Measurements from ENCODE around the gene CACYBP. TPM values are rescaled to one million over a fixed set of nuclear protein-coding genes. Genes with fewer than 3 reads are reported as not detected.

Gene CACYBP
- total RNA-seq: 115 and 218 TPM in 2 replicates

DNA sequence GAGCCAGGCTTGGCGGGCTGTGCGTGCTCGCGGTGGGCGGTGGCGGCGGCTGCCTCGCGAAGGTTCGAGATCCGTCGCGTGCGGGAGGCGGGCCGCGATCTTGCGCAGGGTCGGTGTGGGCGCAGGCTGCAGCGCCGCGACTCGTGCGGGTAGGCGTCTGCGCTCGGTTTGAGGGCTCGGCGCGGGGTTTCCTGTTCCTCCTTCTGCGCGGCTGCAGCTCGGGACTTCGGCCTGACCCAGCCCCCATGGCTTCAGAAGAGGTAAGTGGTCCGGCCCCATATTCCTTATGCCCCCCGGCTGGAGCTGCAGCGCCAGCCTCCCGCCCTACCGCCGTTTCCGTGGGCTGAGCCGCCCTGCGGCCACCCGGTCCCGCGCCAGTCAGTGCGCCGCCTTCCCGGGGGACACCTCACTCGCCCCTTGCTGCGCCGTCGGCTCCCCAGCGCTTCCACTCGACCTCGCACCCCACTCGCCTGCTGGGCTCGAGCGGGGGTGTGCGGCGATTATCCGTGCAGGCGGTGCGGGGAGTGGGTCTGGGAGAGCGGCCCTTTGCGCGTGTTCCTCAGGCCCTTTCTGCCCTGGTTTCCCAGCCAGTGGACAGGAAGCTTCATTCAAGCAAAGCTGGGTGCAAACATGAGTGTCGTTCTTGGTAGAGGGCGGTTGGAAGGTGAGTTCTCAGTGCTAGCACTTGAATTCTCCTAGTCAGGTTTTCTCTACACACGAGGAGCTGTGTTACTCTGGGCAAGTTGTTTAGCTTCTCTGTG is at the start of gene CACYBP:
Gene CACYBP, plus strand, starts transcription at position 12 of the 761 bp plus-strand sequence. Its CDS starts 234 bp downstream, at position 246.
- DNase-seq (ENCODE audit: low read depth in 2 of 2): peak in 1 of 2 donors; percentile 40

- no peak for DNase-seq (ENCODE audit: low read depth in 2 of 2)
Measured at GRCh38 chr1:174953285-174954072, 46.3 kb upstream of the CACYBP start.

DNA sequence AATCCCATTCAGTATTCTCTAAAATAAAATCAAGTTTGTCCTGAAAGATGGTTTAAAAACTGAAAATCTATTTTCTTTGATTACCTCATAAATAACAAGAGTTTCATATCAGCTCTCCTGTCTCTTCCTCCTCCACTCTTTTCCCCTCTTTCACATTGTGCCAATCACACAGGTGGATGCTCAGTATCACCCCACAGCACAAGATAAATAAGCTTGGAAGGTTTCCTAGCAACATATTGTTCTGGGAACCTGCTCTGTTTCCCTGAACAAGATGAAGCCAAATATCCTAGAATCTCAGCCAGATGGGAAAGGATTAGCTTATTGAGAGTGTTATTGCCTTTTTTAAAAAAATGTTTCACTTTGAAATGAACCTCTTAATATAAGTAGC is 45.7 kb upstream of the CACYBP start:
- DNase-seq (ENCODE audit: low read depth in 2 of 2): peak; percentile 50 to 51

- peak in 1 of 2 donors; percentile 39 for DNase-seq (ENCODE audit: low read depth in 2 of 2)
Measured at GRCh38 chr1:174954671-174955669, 44.8 kb upstream of the CACYBP start.

DNA sequence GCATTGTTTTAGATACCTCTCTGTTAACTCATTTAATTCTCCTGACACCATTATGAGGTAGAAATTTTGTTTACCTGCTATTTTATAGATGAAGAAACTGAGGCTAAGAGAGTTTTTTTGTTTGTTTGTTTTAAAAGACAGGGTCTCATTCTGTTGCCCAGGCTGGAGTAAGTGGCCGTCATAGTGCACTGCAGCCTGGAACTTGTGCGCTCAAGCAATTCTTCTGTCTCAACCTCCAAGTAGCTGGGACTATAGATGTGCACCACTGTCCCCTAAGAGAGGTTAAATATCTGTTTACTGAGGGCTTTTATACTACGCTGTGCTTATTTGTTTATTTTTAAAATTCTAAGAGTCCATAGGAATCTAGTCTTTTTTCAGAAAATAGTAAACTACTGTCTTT is 43.7 kb upstream of the CACYBP start:
- no peak for DNase-seq (ENCODE audit: low read depth in 2 of 2)

DNA sequence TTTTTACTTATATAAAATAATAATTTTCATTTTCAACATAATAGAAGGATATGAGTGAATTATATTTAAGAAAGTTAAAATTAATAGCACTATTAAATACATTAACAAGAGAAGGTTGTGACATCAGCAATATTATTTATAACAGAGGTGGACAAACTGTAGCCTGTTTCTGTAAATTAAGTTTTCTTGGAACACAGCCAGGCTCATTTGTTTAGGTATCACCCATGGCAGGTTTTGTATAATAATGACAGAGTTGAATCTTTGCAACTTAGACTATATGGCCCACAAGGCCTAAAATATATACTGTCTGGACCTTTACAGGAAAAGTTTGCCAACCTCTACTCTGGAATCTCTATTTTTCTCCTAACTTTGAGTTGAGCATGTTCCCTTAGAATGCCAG is 42.8 kb upstream of the CACYBP start:
- DNase-seq (ENCODE audit: low read depth in 2 of 2): no peak

- no peak for DNase-seq (ENCODE audit: low read depth in 2 of 2)
Measured at GRCh38 chr1:174957829-174958228, 41.9 kb upstream of the CACYBP start.

GRCh38 chr1:174958396-174958795 is 41.4 kb upstream of the CACYBP start:
- no peak for DNase-seq (ENCODE audit: low read depth in 2 of 2)

GRCh38 chr1:174960362-174960761 is 39.4 kb upstream of the CACYBP start:
- no peak for DNase-seq (ENCODE audit: low read depth in 2 of 2)

DNA sequence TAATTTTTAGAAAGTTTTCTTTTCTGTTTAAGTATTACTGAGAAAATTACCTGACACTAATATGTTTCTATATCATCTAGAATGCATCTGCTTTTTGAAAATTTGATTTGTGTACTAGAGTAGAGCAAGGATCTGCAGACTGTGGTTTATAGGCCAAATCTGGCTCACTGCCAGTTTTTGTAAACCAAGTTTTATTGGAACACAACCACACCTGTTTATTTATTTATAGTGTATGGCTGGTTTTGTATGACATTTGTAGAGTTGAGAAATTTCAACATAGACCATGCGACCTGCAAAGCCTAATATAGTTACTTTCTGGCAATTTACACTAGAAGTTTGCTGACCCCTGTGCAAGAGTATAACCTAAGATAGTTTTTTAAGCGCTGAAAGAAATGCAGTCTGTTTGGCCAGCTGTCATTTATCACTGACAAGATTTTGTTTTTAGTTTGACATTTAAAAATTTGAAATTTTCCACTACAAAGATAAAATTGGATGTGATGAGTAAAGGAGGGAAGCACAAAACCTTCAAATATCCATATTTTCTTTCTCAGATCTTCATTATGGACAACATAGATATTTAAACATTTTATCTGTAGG is 36.1 kb upstream of the CACYBP start:
- DNase-seq (ENCODE audit: low read depth in 2 of 2): no peak

- DNase-seq (ENCODE audit: low read depth in 2 of 2): no peak
Measured at GRCh38 chr1:174964261-174964971, 35.3 kb upstream of the CACYBP start.

GRCh38 chr1:174964972-174965361 is 34.8 kb upstream of the CACYBP start:
- no peak for DNase-seq (ENCODE audit: low read depth in 2 of 2)

- no peak for DNase-seq (ENCODE audit: low read depth in 2 of 2)
Measured at GRCh38 chr1:174965362-174966007, 34.3 kb upstream of the CACYBP start.

DNA sequence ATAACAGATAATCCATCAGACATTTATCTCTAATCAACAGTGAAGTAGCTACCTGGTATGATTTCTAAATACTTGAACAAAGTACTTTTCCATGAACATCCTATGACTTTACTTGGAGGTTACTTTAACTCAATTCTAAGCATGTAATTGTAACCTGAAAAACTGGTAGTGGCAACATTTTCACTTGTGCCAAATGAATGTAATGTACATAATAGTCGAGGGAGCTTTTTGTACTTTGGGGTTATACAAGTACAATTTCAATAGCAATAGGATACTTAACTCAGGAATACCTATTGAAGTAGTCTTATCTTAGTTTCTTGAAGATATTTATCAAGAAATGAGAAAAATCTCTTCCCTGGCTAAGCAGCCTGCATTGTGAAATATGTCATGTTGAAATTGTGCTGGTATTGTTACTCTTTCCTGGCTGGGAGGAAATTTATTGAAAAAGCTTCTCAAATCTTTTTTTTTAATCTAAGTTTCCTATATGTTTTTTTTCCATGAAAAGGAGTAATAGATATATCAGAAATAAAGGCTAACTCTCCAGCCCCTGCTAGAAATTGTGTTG is 33.7 kb upstream of the CACYBP start:
- DNase-seq (ENCODE audit: low read depth in 2 of 2): no peak

DNA sequence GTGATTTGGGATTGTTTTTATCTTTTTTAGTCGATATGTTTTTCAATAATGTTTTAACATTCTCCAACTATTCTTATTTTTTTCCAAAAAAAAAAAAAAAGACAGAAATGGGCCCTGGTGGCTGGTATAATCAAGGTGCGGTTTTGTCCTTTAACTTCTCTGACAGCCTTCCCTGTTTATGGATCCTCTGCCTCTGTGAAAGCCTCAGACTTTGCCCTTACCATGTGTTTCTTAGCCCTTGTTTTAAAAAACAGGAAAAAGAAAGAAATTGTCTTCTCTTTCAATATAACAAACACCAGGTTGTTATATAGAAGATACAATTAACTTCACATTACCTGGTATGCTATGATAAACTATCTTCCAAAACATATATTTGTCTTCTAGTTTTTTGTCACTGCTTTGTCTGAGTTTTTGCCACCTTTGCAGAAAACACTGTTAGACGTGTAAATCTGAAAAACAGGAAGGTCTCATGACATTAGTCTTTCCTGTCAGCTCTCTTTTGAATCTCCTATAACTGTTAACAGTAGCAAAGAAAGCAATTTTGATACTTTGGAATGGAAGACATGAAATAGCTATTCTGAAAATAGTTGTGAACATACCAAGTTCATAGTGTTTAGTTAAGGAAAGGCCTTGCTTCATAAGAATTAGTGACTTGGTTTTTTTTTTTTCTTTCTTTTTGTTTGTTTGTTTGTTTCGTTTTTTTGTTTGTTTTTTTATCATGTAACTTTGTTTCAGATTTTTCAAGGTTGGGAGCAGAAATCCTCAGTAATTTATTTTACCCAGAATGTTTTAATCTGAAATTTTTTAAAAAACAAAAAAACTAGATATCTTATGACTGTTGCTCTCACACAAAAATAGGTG is 31.7 kb upstream of the CACYBP start:
- DNase-seq (ENCODE audit: low read depth in 2 of 2): peak; percentile 55 to 78

GRCh38 chr1:174968750-174969244 is 30.9 kb upstream of the CACYBP start:
- peak in 1 of 2 donors; percentile 84 for DNase-seq (ENCODE audit: low read depth in 2 of 2)

DNA sequence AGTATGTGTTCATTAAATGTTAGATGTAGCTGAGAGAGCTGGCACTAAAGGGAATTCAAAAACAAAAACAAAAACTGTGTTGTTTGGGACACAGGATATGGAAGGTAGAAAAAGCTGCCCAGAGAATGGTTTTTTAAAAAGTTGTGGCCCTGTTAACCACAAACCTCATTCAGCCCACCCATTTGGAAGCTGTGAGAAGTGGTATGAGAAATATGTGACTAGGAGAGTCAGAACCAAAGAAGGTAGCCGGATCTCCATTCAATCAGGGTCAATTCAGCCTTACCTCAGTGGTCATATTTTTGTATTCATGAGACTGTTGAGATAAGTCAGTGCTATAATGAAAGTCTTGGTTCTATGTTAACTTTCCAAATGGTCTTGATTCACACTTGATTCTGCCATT is 29.8 kb upstream of the CACYBP start:
- DNase-seq (ENCODE audit: low read depth in 2 of 2): no peak

- DNase-seq (ENCODE audit: low read depth in 2 of 2): no peak
Measured at GRCh38 chr1:174971466-174971865, 28.3 kb upstream of the CACYBP start.
